GM21381 (cell line): Measurements from ENCODE around the gene NSUN3.

ENCODE experiments used
- ATAC-seq: cut with Tn5 transposase; IDR thresholded peaks from one replicate; pipeline ENCODE4 v1.9.1; 2021; ENCODE audit warnings: mild to moderate bottlenecking, moderate library complexity; ENCODE audit not compliant: unreplicated experiment

NSUN3 gene

DNA sequence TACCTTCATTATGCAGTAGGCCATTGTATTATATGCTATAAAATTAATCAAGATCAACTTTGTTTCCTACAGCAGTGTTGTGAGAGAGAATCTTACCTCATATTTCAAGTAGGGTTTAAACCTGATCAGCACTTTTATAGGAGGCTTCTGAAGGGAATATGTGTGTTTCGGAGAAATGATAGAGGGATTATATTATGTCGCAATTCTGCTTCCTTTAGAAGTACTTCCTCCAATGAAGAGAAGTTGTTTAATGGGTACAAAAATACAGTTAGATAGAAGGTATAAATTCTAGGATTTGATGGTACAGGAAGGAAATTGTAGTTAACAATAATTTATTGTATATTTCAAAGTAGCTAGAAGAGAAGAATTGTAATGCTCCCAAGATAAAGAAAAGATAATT lies 54.9 kb downstream of the NSUN3 start:
- no peak for ATAC-seq

GRCh38 chr3:94118390-94118789 lies 55.5 kb downstream of the NSUN3 start:
- no peak for ATAC-seq

GRCh38 chr3:94121161-94121560 lies 58.3 kb downstream of the NSUN3 start:
- ATAC-seq = no peak

DNA sequence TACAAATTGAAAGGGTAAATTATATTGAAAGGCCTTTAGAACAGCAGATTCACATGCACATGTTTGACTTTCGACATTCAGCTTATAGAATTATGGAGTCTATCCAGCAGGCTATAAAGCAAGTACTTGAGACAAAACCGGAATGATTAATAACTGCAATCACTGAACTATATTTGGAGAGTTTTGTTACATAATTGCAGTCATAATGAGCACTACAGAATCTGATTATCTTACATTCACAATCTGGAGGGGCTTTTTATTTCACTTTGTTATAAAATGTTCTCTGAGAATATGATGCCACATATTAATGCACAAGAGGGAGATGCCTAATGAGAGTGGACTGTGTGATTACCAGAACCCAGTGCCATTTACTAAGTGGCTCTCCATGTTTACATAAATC lies 64.3 kb downstream of the NSUN3 start:
- ATAC-seq = no peak

DNA sequence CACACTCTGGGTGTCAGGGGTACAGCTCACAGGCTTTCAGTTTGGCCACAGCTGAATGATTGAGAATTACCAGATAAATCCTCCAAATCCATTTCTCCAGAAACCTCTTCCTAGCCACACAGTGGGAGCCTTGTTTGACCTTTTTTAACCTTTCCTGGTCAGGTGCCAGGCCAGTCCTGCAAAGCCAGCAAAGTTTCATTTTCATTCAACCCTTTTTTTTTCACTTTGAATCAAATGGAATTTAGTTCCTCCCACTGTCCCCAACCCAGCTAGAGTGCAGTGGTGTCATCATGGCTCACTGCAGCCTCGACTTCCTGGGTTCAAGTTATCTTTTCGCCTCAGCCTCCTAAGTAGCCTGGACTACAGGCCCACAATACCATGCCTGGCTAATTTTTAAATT lies 67.8 kb downstream of the NSUN3 start:
- ATAC-seq = no peak

- no peak for ATAC-seq
Measured at GRCh38 chr3:94132777-94133176, 69.9 kb downstream of the NSUN3 start.

DNA sequence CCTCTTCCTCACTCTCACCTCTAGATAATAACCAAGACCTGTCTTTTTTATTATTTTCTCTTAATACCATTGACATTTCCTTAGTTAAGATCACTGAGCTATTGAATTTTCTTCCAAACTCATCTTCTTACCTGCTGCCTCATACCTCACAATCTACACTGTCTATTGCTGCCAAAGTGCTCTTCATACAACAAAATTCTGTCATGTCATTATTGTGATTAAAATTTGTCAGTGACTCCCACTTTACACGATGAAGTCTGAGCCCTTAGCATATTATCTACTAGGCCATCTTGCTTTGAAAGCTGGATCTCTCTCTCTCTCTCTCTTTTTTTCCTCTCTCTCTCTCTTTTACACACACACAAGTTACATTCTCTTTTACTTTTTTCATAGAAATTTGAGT lies 73.3 kb downstream of the NSUN3 start:
- no peak for ATAC-seq

- no peak for ATAC-seq
Measured at GRCh38 chr3:94137377-94137776, 74.5 kb downstream of the NSUN3 start.

GRCh38 chr3:94146455-94146854 lies 83.6 kb downstream of the NSUN3 start:
- ATAC-seq = no peak

DNA sequence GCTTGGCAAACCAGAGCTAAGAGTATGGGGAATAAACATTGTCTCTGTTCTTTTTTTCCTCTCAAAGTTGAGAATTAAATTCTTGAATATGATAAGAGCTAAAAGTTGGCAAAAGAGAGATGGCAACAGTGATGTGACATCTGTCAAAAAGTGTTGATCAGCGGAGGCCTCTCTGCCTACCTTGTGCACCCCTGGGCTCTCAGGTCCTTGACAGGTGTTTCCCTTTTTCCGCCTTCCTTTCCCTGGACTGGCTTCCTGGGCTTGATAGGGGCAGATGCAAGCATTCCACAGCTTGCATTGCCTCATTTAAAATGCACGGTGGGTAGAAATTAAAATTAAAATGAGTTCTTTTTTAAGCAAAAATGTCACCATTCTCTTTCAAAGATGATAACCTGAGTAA lies 84.2 kb downstream of the NSUN3 start:
- no peak for ATAC-seq

GRCh38 chr3:94150113-94150512 lies 87.3 kb downstream of the NSUN3 start:
- no peak for ATAC-seq

DNA sequence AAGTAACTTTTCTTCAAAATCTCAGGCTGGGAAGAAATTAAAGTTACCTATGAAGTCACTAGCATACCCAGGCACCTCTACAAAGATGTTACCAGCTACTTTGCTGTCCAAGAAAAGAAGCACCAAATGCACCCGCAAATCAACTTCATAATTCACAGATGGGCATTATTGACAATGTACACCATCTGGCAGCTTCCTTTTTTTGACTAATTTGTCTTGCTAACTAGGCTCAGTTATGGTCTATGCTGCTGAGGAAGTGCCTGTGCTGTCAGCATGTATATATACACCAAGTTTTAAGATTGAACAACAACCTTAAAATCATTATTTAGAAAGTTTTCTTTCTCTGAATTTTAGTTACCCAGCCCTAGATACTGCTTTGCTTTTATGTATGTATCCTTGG lies 93.8 kb downstream of the NSUN3 start:
- ATAC-seq = no peak

DNA sequence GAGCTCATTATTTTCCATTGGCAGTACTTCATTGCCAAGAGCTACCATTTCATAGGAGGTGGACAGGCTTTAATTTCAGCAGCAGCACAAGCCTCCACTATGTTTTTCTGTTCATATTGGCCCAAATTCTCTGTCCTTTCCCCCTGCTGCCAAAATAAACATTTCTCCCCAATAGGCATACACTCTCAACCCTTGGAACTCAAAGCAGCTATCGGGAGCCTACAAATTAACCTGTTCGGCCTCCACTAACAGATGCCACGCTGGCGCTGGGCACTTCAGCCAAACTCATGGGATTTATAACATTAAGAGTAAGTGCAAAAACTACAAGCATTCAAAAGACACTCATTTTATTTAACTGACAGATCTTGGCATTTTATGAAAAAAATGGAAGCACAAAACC lies 95.7 kb downstream of the NSUN3 start:
- no peak for ATAC-seq

DNA sequence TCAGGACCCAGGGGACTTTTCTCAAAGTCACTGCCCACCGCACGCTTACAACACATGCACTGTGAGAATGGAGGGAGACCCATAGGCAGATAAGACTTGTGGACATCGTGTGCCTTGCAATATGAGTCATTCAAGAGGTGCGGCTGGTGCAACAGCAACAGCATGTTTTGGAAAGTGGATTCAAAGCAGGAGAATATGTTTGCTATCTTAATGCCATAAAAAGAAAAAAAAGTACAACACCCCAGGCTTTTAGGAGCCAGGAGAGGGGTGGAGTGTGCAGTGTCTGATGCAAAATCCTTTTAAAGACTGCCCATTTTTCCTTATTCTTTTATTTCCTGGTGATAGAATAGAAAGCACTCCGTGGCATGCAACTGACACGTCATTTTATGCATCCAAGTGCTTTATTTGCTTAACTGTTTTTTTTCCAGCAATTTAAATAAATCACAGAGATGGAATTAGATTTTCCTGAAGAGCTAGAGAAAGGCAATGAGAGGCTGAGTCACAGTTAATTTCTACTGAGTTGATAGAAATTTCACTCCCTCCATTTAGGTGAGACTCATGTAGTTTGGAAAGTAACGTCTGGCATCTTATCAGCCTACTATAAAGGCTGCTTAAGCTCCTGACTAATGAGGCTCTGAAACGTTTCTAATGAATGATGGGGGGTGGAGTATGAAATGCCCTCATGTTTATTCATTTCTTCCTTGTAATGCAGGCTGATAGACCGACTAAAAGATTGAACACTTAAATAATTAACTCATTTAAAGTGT lies 96.4 kb downstream of the NSUN3 start:
- ATAC-seq = no peak

GRCh38 chr3:94162700-94163099 lies 99.8 kb downstream of the NSUN3 start:
- no peak for ATAC-seq

DNA sequence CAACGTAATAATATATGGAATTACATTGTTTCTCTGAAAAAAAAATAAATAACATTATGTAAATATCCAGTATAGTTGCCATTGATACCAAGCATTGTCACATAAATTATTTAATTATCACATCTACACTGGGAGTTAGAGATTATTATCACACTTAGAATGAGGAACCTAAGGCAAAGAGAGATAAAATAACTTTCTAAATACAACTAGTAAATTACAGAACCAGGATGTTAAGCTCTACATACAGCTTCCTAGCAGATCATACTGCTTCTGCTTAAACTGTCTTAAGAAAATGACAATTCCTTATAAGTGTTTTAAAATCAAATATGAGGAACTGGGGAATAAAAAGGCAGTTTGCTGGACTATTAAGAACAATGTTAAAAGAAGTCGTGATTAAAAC lies 104.5 kb downstream of the NSUN3 start:
- ATAC-seq = no peak

GRCh38 chr3:94167796-94168195 lies 104.9 kb downstream of the NSUN3 start:
- ATAC-seq = no peak

DNA sequence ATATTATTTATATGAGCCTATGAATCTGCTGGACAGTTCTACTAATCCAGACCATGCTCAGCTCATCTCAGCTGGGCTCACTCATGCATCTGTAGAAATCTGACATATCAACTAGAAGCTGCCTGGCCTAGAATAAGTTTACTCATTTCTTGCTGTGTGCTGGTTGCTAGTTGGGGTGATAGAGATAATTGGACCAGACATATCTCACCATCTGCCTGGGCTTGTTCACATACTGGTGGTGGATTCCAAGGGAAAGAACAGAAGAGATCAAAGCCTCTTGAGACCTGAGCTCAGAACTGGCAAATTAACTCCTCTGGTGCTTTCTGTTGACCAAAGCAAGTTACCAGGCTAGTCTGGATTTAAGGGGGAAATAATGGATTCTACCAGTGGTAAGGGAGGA lies 109.1 kb downstream of the NSUN3 start:
- ATAC-seq = no peak

GRCh38 chr3:94172695-94173310 lies 109.9 kb downstream of the NSUN3 start:
- ATAC-seq = no peak

DNA sequence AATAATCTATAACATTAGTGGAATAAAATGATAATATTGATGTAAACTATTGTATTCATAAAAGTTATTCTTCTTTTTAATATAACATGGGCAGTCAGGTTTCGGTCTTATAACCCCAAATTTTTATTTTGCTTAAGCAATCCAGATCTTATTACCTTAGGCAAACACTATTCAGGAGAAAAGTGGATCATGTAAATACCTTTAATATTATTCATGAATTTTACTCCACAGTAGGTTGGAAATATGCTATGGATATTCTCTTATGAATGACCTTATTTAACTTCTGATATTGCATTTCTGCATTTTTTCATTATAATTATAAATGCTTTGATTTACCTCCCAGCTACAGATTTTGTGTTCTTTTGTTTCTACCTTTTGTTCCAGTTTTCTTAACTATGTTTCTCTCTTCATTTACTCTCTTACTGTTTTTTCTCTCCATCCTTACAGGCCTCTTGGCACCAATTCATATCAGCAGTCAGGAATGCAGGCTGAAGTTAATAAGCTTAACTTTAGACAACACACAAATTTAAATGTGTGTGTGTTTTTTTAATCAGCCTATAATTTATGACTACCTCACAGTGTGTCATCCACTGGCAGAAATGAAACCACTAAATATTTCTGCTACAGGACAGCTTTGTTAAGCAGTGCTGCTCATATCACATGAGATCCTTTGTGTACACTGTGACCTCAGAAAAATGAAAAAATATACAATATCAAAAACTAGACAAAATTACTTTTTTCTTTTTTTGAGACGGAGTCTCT lies 111.0 kb downstream of the NSUN3 start:
- no peak for ATAC-seq

- no peak for ATAC-seq
Measured at GRCh38 chr3:94175677-94176076, 112.8 kb downstream of the NSUN3 start.
